Sigmoid colon (tissue), 4 donors: ENCODE measurements around the gene JPH4.

ENCODE experiments used
- CTCF ChIP-seq, 4 experiments: fragments of 450-650 bp in 3 of 4; fragments of 200-600 bp in 1 of 4; IDR thresholded peaks; one replicate each; pipeline ENCODE4 v1.5.1; 2016 to 2019; ENCODE audit warnings: antibody characterized with exemption in 4 of 4, mild to moderate bottlenecking in 3 of 4, moderate library complexity in 2 of 4
- EP300 ChIP-seq, 4 donors: sonication (generic); formaldehyde crosslinking; IDR thresholded peaks; one replicate each; pipeline ENCODE4 v1.6.1; 2017; ENCODE audit warnings: antibody characterized with exemption in 4 of 4
- POLR2AphosphoS5 ChIP-seq, 4 donors: sonication (generic); formaldehyde crosslinking; IDR thresholded peaks; one replicate each; pipeline ENCODE4 v1.6.1; 2017; ENCODE audit warnings: antibody characterized with exemption in 4 of 4

- TF ChIP-seq CTCF (IDR thresholded peaks at IDR 0.05), result no peak
- no peak for TF ChIP-seq POLR2AphosphoS5 (IDR thresholded peaks at IDR 0.05)
- TF ChIP-seq EP300 (IDR thresholded peaks at IDR 0.05), result no peak
These were observed 41.1 kb downstream of the JPH4 start for GRCh38 chr14:23537351-23538049.
